ENCODE measurements around the gene FGD4.

FGD4 gene

DNA sequence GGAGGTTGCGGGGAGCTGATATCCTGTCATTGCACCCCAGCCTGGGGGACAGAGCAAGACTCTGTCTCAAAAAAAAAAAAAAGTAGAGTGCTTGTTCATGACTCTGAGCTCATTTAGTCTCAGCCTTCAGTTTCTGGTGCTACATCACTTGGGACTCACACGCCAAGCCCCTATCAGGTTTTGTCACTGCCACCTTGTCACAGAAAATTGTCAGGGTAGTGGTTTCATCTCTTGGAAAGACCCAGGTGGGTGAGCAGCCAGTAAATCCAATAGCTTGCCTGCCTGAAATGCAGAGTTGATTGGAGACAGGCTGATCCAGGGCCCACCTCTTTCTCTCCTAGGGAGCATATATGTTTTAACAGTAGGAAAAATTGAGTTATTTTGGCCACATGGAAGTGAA, 113.0 kb downstream of the FGD4 start:
- H3K4me3 ChIP-seq (ENCODE audit: low read depth, low read length) = no peak overlapping the region
- no peak for DNase-seq (ENCODE audit: low read depth)
- TF ChIP-seq CTCF (IDR thresholded peaks at IDR 0.05; ENCODE audit: low read depth, low read length, missing control alignments) = no peak

- no peak for DNase-seq (ENCODE audit: low read depth)
- no peak overlapping the region for H3K4me3 ChIP-seq (ENCODE audit: low read depth, low read length)
- TF ChIP-seq CTCF (IDR thresholded peaks at IDR 0.05; ENCODE audit: low read depth, low read length, missing control alignments) = no peak
Observed at GRCh38 chr12:32512910-32513309, 113.6 kb downstream of the FGD4 start.

DNA sequence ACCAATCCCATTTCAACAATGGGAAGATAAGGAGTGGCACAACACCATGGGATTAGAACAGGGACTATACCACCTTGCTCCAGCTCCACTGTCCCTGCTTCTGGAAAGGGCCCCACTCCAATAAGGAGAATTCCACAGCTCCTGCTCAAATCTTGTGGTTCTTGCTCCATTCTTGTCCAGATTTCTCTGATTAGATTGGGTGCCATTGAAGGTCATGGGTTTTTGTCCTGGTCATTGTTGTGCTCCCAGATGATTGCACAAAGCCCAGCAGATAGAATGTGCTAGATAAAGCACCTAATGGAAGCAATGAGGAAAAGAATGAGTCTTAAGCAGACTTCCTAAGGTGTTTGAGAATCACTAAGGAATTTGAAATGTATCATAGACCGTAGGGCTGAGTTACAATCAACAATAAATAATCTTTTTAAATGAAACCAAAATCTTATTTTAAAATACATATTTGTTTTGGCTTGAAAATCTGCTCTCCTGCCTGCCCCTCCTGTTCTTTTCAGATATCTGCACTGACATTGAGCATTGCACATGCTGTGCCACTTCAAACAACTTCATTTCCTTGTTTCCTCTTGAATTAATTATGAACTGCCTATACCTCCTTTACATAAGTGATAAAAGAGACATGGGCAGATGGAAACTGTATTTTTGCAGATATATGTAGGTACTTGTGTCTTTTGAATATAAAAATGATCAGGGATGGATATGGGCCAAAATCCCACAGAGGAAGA, 115.9 kb downstream of the FGD4 start:
- TF ChIP-seq CTCF (IDR thresholded peaks at IDR 0.05; ENCODE audit: low read depth, low read length, missing control alignments) = no peak
- DNase-seq (ENCODE audit: low read depth) = no peak
- no peak overlapping the region for H3K4me3 ChIP-seq (ENCODE audit: low read depth, low read length)

GRCh38 chr12:32516230-32516629, 116.9 kb downstream of the FGD4 start:
- H3K4me3 ChIP-seq (ENCODE audit: low read depth, low read length) = no peak overlapping the region
- TF ChIP-seq CTCF (IDR thresholded peaks at IDR 0.05; ENCODE audit: low read depth, low read length, missing control alignments) = no peak
- DNase-seq (ENCODE audit: low read depth) = no peak

GRCh38 chr12:32517966-32518365, 118.6 kb downstream of the FGD4 start:
- TF ChIP-seq CTCF (IDR thresholded peaks at IDR 0.05; ENCODE audit: low read depth, low read length, missing control alignments) = no peak
- DNase-seq (ENCODE audit: low read depth) = no peak
- H3K4me3 ChIP-seq (ENCODE audit: low read depth, low read length) = no peak overlapping the region

DNA sequence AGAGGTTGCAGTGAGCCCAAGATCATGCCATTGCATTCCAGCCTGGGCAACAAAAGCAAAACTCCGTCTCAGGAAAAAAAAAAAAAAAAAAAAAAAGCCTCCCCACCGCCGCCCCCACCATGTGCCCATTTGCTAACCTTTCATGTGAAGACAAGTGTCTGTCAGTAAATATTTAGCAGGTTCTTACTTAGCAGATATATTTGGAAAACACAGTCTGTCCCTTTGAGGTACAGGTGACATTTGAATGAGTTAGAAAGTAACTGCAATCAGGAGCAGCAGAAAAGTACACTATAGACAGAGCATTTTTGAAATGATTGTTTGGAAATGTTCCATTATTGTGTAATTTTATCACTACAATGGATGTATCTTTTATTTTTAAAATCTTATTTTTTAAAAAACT, 119.7 kb downstream of the FGD4 start:
- no peak for TF ChIP-seq CTCF (IDR thresholded peaks at IDR 0.05; ENCODE audit: low read depth, low read length, missing control alignments)
- H3K4me3 ChIP-seq (ENCODE audit: low read depth, low read length) = no peak overlapping the region
- no peak for DNase-seq (ENCODE audit: low read depth)

Data from GM12864 (cell line).